ENCODE data around the gene DHRSX.

DNA sequence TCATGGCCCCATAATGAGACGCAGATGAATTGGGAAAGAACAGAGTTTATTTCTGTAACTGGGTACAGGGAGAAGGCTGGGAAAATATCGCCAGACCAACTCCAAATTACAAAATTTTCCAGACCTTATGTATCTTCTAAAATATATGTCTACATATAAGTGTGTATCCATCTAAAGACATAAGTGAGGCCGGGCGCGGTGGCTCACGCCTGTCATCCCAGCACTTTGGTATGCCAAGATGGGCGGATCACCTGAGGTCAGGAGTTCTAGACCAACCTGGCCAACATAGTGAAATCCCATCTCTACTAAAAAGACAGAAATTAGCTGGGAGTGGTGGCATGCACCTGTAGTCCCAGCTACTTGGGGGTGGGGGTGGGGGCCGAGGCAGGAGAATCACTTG lies 11.7 kb upstream of the DHRSX start:
- TF ChIP-seq, protein P1, sequence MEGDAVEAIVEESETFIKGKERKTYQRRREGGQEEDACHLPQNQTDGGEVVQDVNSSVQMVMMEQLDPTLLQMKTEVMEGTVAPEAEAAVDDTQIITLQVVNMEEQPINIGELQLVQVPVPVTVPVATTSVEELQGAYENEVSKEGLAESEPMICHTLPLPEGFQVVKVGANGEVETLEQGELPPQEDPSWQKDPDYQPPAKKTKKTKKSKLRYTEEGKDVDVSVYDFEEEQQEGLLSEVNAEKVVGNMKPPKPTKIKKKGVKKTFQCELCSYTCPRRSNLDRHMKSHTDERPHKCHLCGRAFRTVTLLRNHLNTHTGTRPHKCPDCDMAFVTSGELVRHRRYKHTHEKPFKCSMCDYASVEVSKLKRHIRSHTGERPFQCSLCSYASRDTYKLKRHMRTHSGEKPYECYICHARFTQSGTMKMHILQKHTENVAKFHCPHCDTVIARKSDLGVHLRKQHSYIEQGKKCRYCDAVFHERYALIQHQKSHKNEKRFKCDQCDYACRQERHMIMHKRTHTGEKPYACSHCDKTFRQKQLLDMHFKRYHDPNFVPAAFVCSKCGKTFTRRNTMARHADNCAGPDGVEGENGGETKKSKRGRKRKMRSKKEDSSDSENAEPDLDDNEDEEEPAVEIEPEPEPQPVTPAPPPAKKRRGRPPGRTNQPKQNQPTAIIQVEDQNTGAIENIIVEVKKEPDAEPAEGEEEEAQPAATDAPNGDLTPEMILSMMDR (conservative IDR thresholded peaks at IDR 0.05) = no peak
- no peak for TF ChIP-seq ZFX (IDR thresholded peaks at IDR 0.05)

Measured in C4-2B (cell line).